Measurements from ENCODE around the gene SNUPN. TPM values are rescaled to one million over a fixed set of nuclear protein-coding genes. Genes with fewer than 3 reads are reported as not detected.
A peak's percentile ranks its signal among the peaks of the same experiment; 100 is the strongest.

The SNUPN gene
- total RNA-seq, 3 donors from 2014 or later = 18.7 to 23.9 (median 18.9) TPM

DNA sequence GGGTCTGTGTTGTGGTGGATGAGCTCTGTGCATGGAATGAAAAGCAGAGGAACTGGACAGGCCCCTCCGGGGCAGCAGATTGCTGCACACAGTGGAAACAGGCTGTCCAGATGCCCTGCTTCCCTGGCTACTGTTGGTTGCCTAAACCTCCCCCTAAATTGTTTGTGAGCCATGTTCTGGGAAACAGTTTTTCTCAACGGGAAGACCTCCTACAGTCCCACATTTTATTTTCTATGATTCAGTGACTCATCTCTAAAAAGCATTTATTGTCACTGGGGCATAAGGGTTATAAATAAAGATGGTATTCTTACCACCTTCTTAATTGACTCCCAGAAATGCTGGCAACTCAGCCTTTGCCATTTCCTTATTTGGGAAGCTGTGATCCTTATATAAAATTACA, 26.1 kb downstream of the SNUPN start:
- intact Hi-C loops (cut with DNase I, micrococcal nuclease) = no loop called here
- Histone ChIP-seq H3K36me3 (ENCODE audit: low read depth) (no peaks in the 10 kb centered on the region), H3K4me1 (ENCODE audit: low read depth) (no peaks in the 10 kb centered on the region), H3K4me3 (no peak overlapping the region), H3K9me3 (no peaks in the 10 kb centered on the region)
- TF ChIP-seq, protein P1, sequence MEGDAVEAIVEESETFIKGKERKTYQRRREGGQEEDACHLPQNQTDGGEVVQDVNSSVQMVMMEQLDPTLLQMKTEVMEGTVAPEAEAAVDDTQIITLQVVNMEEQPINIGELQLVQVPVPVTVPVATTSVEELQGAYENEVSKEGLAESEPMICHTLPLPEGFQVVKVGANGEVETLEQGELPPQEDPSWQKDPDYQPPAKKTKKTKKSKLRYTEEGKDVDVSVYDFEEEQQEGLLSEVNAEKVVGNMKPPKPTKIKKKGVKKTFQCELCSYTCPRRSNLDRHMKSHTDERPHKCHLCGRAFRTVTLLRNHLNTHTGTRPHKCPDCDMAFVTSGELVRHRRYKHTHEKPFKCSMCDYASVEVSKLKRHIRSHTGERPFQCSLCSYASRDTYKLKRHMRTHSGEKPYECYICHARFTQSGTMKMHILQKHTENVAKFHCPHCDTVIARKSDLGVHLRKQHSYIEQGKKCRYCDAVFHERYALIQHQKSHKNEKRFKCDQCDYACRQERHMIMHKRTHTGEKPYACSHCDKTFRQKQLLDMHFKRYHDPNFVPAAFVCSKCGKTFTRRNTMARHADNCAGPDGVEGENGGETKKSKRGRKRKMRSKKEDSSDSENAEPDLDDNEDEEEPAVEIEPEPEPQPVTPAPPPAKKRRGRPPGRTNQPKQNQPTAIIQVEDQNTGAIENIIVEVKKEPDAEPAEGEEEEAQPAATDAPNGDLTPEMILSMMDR (IDR thresholded peaks at IDR 0.05) = no peak
- ATAC-seq = no peak
- no peak for DNase-seq

DNA sequence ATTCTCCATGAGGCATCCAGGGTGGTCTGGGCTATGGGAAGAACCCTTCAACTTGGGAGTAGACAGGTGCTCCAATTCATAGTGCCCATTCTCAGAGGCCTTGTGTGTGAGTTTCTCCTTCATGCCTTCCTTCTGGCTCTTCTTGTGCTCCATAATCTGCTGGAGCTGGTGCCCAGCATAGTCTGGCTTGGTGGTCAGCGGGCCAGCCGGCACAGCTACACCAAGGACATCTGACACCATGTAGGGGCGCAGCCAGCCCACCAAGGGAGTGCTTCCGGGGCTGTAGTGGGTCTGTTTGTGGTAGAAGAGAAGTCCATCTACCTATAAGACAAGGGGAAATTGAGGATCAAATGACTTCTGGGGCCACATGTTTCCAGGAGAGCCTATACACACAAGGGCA, 27.2 kb downstream of the SNUPN start:
- H3K4me3 ChIP-seq = no peak overlapping the region
- DNase-seq (no peak), ATAC-seq (no peak)
- H3K4me1 ChIP-seq (ENCODE audit: low read depth) = no peaks in the 10 kb centered on the region
- no peaks in the 10 kb centered on the region for H3K9me3 ChIP-seq
- H3K36me3 ChIP-seq (ENCODE audit: low read depth) = no peaks in the 10 kb centered on the region
- TF ChIP-seq, protein P1 (IDR thresholded peaks at IDR 0.05) = no peak
- intact Hi-C loops (cut with DNase I, micrococcal nuclease) = no loop called here

DNA sequence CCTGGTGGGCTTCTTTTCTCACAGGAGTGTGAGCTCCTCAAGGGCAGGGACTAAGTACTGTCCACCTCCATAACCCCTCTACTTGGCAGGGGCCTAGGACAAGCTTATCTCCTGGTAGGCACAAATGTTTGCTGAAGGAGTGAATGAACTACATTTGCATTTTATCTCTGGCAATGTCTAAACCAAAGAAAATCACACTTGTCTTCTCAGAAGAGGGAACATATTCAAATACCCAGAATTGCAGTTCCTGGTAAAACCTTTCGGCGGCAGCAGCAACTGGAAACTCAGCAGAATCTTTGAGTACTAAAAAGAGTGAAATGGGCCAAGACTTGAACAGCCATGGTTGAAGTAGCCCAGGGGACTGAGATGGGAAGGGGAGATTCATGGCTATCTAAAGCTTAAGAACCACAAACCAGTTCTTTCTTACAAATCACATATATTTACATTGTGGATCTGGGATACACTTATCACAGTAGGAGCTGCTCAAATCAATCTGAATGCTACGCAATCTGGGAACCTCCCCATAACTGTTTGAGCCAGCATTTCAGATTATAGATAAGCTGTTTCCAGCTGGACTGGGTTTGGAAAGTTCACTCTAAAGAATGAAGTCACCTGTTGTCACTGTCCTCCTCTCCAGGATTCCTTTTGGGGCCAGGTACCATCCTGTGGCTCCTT, 27.7 kb downstream of the SNUPN start:
- no peaks in the 10 kb centered on the region for H3K4me1 ChIP-seq (ENCODE audit: low read depth)
- H3K4me3 ChIP-seq = no peak overlapping the region
- ATAC-seq = no peak
- no peaks in the 10 kb centered on the region for H3K9me3 ChIP-seq
- H3K36me3 ChIP-seq (ENCODE audit: low read depth) = no peaks in the 10 kb centered on the region
- peak in 1 of 3 donors; percentile 37 for DNase-seq
- TF ChIP-seq, protein P1 (IDR thresholded peaks at IDR 0.05) = peak; percentile 8
- intact Hi-C loops (cut with DNase I, micrococcal nuclease) = no loop called here

DNA sequence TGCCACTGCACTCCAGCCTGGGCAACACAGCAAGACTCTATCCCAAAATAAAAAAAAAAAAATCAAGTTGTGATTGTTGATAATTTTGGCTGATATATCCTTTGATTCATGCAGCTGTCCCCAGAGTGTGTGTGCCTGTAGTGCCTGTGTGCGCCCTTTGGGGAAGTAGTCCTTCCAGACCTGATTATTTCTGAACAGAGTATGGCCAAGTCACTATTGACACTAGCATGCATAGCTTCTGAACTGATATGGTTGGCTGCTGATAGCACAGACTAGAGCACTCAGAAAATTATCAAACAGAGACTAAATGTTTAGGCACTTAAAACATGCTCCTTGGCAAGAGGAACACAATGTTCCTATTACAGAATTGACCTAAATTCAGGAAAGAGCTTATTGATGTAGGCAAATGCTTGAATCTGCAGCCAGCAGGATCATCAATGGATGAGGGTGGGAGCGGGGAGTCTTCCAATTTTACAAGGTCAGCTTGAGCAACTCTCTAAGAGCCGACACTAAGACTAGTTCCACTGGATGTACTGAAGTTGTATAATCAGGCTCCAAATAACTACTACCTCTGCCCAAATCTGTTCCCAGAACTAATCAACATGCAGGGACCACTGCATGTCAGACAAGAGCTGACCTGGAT, 28.7 kb downstream of the SNUPN start:
- no peak for DNase-seq
- intact Hi-C loops (cut with DNase I, micrococcal nuclease) = no loop called here
- no peaks in the 10 kb centered on the region for H3K36me3 ChIP-seq (ENCODE audit: low read depth)
- H3K9me3 ChIP-seq = no peaks in the 10 kb centered on the region
- ATAC-seq = no peak
- H3K4me3 ChIP-seq = no peak overlapping the region
- TF ChIP-seq, protein P1 (IDR thresholded peaks at IDR 0.05) = no peak
- H3K4me1 ChIP-seq (ENCODE audit: low read depth) = no peaks in the 10 kb centered on the region

DNA sequence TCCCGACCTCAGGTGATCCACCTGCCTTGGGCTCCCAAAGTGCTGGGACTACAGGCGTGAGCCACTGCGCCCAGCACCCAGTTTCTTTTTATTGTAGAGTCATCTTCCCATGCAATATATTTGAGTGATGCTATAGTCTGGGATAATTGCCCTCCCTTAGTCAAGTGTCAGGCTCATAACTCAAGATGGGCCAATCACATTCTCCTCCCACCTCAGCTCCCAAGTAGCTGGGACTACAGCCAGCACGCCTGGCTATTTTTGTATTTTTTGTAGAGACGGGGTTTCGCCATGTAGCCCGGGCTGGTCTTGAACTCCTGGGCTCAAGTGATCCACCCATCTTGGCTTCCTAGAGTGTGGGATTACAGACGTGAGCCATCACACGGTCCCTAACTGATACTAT, 31.2 kb downstream of the SNUPN start:
- no peak for ATAC-seq
- TF ChIP-seq, protein P1 (IDR thresholded peaks at IDR 0.05) = no peak
- no peak for DNase-seq

More for the DNA sequence above, 31.2 kb downstream of the SNUPN start:
- Histone ChIP-seq H3K9me3 (no peaks in the 10 kb centered on the region), H3K4me3 (no peak overlapping the region), H3K36me3 (ENCODE audit: low read depth) (no peaks in the 10 kb centered on the region), H3K4me1 (ENCODE audit: low read depth) (no peaks in the 10 kb centered on the region)
- intact Hi-C loops (cut with DNase I, micrococcal nuclease) = no loop called here

All from mucosa of descending colon (tissue), 3 donors.